Uterus (tissue), 2 donors: Measurements from ENCODE around the gene SAFB.
"Not testable (repeated sequence)": the region's sequence is repeated elsewhere in the genome, so short reads cannot be mapped to it uniquely, and the experiment has no call there.

Source experiments
- CTCF ChIP-seq, 4 experiments: fragments of 200-600 bp in 2 of 4; fragments of 450-650 bp in 2 of 4; sonication (generic) in 2 of 4; IDR thresholded peaks; one replicate each; pipeline ENCODE4 v1.5.1; 2016 to 2019; ENCODE audit warnings: antibody characterized with exemption in 4 of 4, mild to moderate bottlenecking in 2 of 4, moderate library complexity in 1 of 4
- POLR2A ChIP-seq, 2 donors: fragments of 450-650 bp; IDR thresholded peaks; one replicate each; pipeline ENCODE4 v1.6.1; 2016; ENCODE audit warnings: antibody characterized with exemption in 2 of 2, mild to moderate bottlenecking in 1 of 2, moderate library complexity in 1 of 2

- not testable (repeated sequence) for TF ChIP-seq CTCF, POLR2A (IDR thresholded peaks at IDR 0.05)
Measured at GRCh38 chr19:5608766-5609165, 14.1 kb upstream of the SAFB start.
